HPDE6-E6E7 (cell line): ENCODE data around the gene OR5M10.
"Not testable (repeated sequence)": the region's sequence is repeated elsewhere in the genome, so short reads cannot be mapped to it uniquely, and the experiment has no call there.

Experiments
- DNase-seq: peaks from one replicate; pipeline ENCODE4 v3.0.0; 2011; ENCODE audit warnings: missing footprints; ENCODE audit errors: extremely low spot score

OR5M10 gene

DNA sequence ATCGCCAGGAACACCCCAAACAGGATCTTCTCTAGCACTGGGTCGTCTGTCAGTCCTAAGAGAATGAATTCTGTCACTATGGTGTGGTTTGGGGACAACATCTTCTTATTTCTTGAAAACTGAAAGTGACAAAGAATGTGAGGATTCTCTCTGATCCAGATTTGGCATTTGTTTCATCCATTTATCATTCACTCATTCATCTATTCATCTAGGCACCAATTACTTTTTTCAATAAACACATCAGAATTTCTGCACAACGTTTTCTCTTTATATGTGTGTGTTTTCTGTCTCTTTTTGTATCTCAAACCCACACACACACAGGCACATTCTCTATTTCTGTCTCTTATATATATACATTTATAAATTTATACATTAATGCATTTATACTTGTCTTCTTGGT, at the start of gene OR5M10:
TSS of gene OR5M10 (minus strand) at position 101 of the 400 bp plus-strand sequence. CDS start at position 101, 0 bp downstream.
- DNase-seq: no peak

- no peak for DNase-seq
Measured at GRCh38 chr11:56625946-56626345, 48.4 kb upstream of the OR5M10 start.

DNA sequence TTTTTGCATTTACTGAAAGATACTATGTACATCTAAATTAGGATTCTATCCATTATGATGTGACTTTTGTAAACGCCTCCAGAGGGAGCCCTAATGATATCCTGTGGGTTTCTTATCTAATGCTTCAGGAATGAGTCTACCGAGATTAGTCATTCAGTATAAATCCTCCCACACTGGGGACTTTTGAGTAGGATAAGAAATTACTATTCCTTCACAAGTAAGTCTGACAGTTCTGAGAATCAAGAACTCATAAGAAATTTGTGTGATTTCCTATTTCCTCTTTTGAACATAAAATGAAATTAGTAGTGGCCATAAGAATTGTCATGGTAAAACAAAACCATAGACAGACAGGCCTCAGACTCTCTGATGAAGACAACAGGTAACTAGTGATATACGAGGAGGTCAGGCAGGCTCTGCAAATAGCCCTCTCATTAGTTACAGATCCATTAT, 47.2 kb upstream of the OR5M10 start:
- peak; percentile 48 for DNase-seq

- DNase-seq: no peak
Measured at GRCh38 chr11:56611174-56611573, 33.7 kb upstream of the OR5M10 start.

- not testable (repeated sequence) for DNase-seq
Measured at GRCh38 chr11:56592088-56592717, 14.7 kb upstream of the OR5M10 start.

DNA sequence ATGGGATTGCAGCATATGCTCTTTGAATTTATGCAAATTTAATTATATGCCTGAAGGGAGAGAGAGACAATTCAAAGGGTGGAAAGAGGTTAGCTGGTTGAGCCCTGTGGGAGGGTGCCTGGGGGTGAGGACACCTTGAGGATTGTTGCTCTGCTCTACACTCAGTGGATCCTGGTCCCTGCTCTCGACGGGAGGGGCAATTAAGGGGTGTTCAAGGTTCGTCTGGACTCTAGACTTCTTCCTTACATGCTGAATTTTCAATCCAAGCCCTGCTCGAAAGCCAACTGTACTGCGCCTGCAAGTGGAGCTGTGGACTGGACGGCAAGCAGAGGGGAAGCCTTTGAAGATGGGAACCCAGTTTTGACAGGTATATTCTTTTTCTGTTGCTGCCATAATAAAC, 18.9 kb downstream of the OR5M10 start:
- DNase-seq: no peak

DNA sequence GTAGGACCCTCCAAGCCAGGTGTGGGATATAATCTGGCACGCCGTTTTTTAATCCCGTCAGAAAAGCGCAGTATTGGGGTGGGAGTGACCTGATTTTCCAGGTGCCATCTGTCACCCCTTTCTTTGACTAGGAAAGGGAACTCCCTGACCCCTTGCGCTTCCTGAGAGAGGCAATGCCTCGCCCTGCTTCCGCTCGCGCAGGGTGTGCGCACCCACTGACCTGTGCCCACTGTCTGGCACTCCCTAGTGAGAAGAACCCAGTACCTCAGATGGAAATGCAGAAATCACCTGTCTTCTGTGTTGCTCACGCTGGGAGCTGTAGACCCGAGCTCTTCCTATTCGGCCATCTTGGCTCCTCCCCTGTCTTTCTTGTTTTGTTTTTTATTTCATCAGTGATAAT, 22.8 kb downstream of the OR5M10 start:
- not testable (repeated sequence) for DNase-seq

DNA sequence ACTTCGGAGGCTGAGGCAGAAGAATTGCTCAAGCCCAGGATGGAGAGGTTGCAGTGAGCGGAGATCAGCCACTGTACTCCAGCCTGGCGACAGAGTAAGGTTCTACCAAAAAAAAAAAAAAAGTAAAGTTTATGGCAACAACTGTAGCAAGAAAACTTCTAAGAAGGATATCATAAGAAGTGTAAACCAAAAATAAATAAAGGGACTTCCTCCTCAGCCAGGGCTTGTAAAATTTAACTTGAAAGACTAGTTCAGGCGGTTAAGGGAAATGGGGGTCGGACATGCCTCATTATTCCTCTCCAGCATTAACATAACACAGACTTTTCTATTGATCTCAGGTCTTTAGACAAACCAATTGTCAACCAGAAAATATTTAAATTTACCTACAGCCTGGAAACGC, 32.0 kb downstream of the OR5M10 start:
- no peak for DNase-seq

GRCh38 chr11:56543739-56544138, 33.8 kb downstream of the OR5M10 start:
- no peak for DNase-seq

DNA sequence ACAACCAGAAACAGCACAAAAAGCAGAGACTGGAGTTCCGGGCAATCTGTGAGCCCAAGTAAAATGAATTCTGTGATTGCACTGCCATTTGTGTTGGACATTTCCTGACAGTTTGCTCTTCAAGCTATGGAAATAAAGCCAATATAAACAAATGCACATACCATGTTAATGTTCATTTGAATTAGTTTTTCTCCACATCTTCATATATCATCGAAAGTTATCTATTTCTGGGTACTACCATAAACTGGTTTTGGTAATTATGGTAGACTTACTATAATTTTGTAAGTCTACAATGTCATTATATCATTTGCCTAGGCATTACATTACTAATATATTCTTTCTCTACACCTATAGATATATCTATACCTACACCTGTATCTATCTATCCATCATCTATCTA, 34.4 kb downstream of the OR5M10 start, which contains the start of gene OR5M11:
TSS of gene OR5M11 (minus strand) at position 101 of the 400 bp plus-strand sequence. CDS start at position 101, 0 bp downstream.
- no peak for DNase-seq

GRCh38 chr11:56533054-56533740, 44.3 kb downstream of the OR5M10 start:
- DNase-seq: no peak

DNA sequence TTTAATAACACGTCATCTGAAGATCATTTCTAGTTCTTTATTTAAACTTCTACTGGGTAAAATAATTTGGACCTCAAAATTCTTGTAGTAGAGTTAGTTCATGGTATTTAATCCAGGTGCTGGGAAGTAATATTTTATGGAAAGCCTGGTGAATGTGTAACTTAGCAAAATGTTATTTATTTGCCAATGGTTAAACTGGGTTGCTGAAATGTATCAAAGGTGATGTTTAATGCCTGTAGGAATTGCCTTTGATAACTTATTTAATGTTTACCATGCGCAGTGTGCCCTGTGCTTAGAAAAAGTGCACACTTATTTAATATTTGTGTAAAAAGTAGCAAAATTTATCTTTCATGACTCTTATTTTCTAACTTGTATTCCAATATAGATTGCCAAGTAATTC, 45.7 kb downstream of the OR5M10 start:
- DNase-seq: no peak
